HG03571 (cell line): ENCODE data around the gene XRCC2.
"Not testable (repeated sequence)": the region's sequence is repeated elsewhere in the genome, so short reads cannot be mapped to it uniquely, and the experiment has no call there.

Experiments
- ATAC-seq: cut with Tn5 transposase; IDR thresholded peaks from one replicate; pipeline ENCODE4 v1.9.1; 2021; ENCODE audit not compliant: unreplicated experiment

The XRCC2 gene

GRCh38 chr7:152675759-152676636 lies at the start of gene XRCC2:
Gene XRCC2, minus strand, starts transcription at chr7:152676141. Its CDS starts 62 bp downstream, at chr7:152676079.
- peak; percentile 91 for ATAC-seq

- ATAC-seq: no peak
These were observed 47.4 kb upstream of the XRCC2 start for GRCh38 chr7:152723364-152723763.

GRCh38 chr7:152712412-152713042 lies 36.6 kb upstream of the XRCC2 start:
- ATAC-seq: not testable (repeated sequence)

- no peak for ATAC-seq
These were observed 35.6 kb upstream of the XRCC2 start for GRCh38 chr7:152711444-152711944.

GRCh38 chr7:152710153-152710442 lies 34.2 kb upstream of the XRCC2 start:
- ATAC-seq: no peak

GRCh38 chr7:152709287-152710152 lies 33.6 kb upstream of the XRCC2 start:
- ATAC-seq: no peak

- ATAC-seq: no peak
These were observed 28.9 kb upstream of the XRCC2 start for GRCh38 chr7:152704796-152705384.

GRCh38 chr7:152699079-152699478 lies 23.1 kb upstream of the XRCC2 start:
- ATAC-seq: no peak

- not testable (repeated sequence) for ATAC-seq
These were observed 21.5 kb upstream of the XRCC2 start for GRCh38 chr7:152697268-152697974.

- ATAC-seq: not testable (repeated sequence)
These were observed 16.3 kb upstream of the XRCC2 start for GRCh38 chr7:152692196-152692595.

GRCh38 chr7:152683297-152683696 lies 7.4 kb upstream of the XRCC2 start:
- no peak for ATAC-seq

GRCh38 chr7:152677808-152678670 lies 2.1 kb upstream of the XRCC2 start:
- ATAC-seq: no peak

GRCh38 chr7:152674860-152675758 lies 832 bp downstream of the XRCC2 start:
- ATAC-seq: peak; percentile 24

- ATAC-seq: no peak
These were observed 2.0 kb downstream of the XRCC2 start for GRCh38 chr7:152673897-152674296.

GRCh38 chr7:152672626-152673025 lies 3.3 kb downstream of the XRCC2 start:
- ATAC-seq: no peak

GRCh38 chr7:152669758-152670157 lies 6.2 kb downstream of the XRCC2 start:
- no peak for ATAC-seq

GRCh38 chr7:152668975-152669374 lies 7.0 kb downstream of the XRCC2 start:
- no peak for ATAC-seq

GRCh38 chr7:152667958-152668357 lies 8.0 kb downstream of the XRCC2 start:
- peak; percentile 50 for ATAC-seq
